MM.1S (cell line): ENCODE data around the gene SH3BP1.

Source experiments
- CTCF ChIP-seq: fragments of 300-600 bp; sonication (generic); IDR thresholded peaks from 2 replicates; pipeline ENCODE4 v1.5.1; 2016; ENCODE audit warnings: antibody characterized with exemption, low read length, mixed read lengths
- EZH2 ChIP-seq: fragments of 300-600 bp; sonication (generic); optimal IDR thresholded peaks from 2 replicates; pipeline ENCODE3; 2017; ENCODE audit warnings: low read depth, mild to moderate bottlenecking, antibody characterized with exemption, low read length, mixed read lengths

GRCh38 chr22:37674951-37675929 is 35.8 kb downstream of the SH3BP1 start, which contains the start of gene LGALS1:
- no peak for TF ChIP-seq EZH2
- TF ChIP-seq CTCF: no peak
